ENCODE data around the gene CDC20B. TPM values are rescaled to one million over a fixed set of nuclear protein-coding genes. Genes with fewer than 3 reads are reported as not detected.

CDC20B gene
- total RNA-seq, 1 experiment from 2014 or later, result not detected

GRCh38 chr5:55220433-55221185 is 47.6 kb upstream of the CDC20B start:
- TF ChIP-seq CEBPB (IDR thresholded peaks at IDR 0.05; ENCODE audit: low read depth), result no peak
- TF ChIP-seq ZFX (IDR thresholded peaks at IDR 0.05), result no peak
- no peak for TF ChIP-seq CTCF (IDR thresholded peaks at IDR 0.05 in 2 of 3, conservative IDR thresholded peaks at IDR 0.05 in 1 of 3; ENCODE audit: borderline replicate concordance in 1 of 3, insufficient read depth in 1 of 3, low read depth in 2 of 3, low read length in 2 of 3)
- no peak for TF ChIP-seq REST (IDR thresholded peaks at IDR 0.05; ENCODE audit: low read depth)
- no peak for TF ChIP-seq ELF1 (IDR thresholded peaks at IDR 0.05; ENCODE audit: borderline replicate concordance, low read depth)
- TF ChIP-seq EGR1 (IDR thresholded peaks at IDR 0.05; ENCODE audit: low read depth), result no peak
- no peak for TF ChIP-seq SP1 (IDR thresholded peaks at IDR 0.05; ENCODE audit: low read depth)
- no peak for TF ChIP-seq POLR2A (IDR thresholded peaks at IDR 0.05; ENCODE audit: borderline replicate concordance, extremely low read depth, insufficient read depth, insufficient read length)
- Histone ChIP-seq H3K4me2 (ENCODE audit: low read length) (no peak overlapping the region), H3K27ac (ENCODE audit: low read depth, low read length) (no peak overlapping the region), H3K4me3 (replicated peaks in 1 of 2; ENCODE audit: low read depth in 1 of 2, low read length in 2 of 2) (no peak overlapping the region), H3K9me2 (ENCODE audit: insufficient read depth) (0 out of 2 replicates have a peak, but pooled peaks cover 4% of the 10 kb centered on the region), H3K36me3 (ENCODE audit: control insufficient read depth in 1 of 2, insufficient read depth in 2 of 2, low read length in 2 of 2) (peaks cover 5 to 6% of the 10 kb centered on the region in 2 experiments; a peak in 1 of 4 replicates), H3K9me3 (ENCODE audit: control insufficient read depth in 1 of 2, insufficient read depth in 1 of 2, low read depth in 1 of 2, low read length in 2 of 2) (no peaks in the 10 kb centered on the region), H3K79me2 (ENCODE audit: insufficient read depth, low read length) (peaks cover 3% of the 10 kb centered on the region; the same call in 1 of the 2 replicates), H4K20me1 (ENCODE audit: insufficient read depth) (no peaks in the 10 kb centered on the region), H3K9ac (ENCODE audit: low read length) (no peak overlapping the region), H3K4me1 (ENCODE audit: control insufficient read depth in 1 of 2, insufficient read depth in 2 of 2, low read length in 2 of 2) (peaks cover 15 to 23% of the 10 kb centered on the region in 2 experiments), H3K27me3 (ENCODE audit: insufficient read depth, low read length) (no peaks in the 10 kb centered on the region), H2AFZ (ENCODE audit: low read depth, low read length, poor library complexity, severe bottlenecking) (no peak overlapping the region)
- intact Hi-C loops (cut with micrococcal nuclease), result no loop called here
- no TSS peak for BruUV-seq (replicated peaks)
- RAD21 ChIA-PET (ENCODE audit: low non-redundant PET in 1 of 2, low total read pairs in 2 of 2, uncharacterized antibody in 2 of 2, unreplicated experiment in 2 of 2), result no interaction called here
- ATAC-seq (no peak), DNase-seq (ENCODE audit: low read depth, low spot score) (no peak)
- CTCF ChIA-PET, result no interaction called here
- POLR2A ChIA-PET, result no interaction called here
